ENCODE data around the gene SYCP3.

DNA sequence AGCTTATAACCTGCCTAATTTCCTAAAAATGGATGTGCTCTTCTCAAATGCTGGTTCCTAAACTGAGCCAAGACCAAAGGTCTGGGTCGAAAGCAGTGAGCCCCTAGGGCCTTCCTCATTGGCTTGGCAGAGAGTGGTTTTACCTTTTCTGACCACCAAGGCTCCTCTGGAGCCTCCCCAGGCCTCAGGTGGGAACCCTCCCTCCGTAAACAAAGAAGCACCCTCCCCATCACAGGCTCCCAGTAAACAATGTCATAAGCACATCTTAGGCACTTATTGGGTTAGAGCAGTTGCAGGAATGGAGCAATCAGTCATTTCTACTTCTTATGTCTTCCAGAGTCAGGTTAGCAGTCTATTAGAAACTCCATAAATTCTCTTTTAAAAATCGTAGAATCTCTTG is 35.8 kb downstream of the SYCP3 start:
- TF ChIP-seq, protein P1, sequence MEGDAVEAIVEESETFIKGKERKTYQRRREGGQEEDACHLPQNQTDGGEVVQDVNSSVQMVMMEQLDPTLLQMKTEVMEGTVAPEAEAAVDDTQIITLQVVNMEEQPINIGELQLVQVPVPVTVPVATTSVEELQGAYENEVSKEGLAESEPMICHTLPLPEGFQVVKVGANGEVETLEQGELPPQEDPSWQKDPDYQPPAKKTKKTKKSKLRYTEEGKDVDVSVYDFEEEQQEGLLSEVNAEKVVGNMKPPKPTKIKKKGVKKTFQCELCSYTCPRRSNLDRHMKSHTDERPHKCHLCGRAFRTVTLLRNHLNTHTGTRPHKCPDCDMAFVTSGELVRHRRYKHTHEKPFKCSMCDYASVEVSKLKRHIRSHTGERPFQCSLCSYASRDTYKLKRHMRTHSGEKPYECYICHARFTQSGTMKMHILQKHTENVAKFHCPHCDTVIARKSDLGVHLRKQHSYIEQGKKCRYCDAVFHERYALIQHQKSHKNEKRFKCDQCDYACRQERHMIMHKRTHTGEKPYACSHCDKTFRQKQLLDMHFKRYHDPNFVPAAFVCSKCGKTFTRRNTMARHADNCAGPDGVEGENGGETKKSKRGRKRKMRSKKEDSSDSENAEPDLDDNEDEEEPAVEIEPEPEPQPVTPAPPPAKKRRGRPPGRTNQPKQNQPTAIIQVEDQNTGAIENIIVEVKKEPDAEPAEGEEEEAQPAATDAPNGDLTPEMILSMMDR (IDR thresholded peaks at IDR 0.05) = no peak
- no peak for TF ChIP-seq ZFX (IDR thresholded peaks at IDR 0.05; ENCODE audit: borderline replicate concordance)

All from 22Rv1 (cell line).